ENCODE data around the gene NR1H2. TPM values are rescaled to one million over a fixed set of nuclear protein-coding genes. Genes with fewer than 3 reads are reported as not detected.

The NR1H2 gene
- total RNA-seq, 1 donor from 2014 or later, result 68.7 TPM

GRCh38 chr19:50401605-50402450, 25.6 kb downstream of the NR1H2 start:
- no peak for DNase-seq (ENCODE audit: low spot score)

DNA sequence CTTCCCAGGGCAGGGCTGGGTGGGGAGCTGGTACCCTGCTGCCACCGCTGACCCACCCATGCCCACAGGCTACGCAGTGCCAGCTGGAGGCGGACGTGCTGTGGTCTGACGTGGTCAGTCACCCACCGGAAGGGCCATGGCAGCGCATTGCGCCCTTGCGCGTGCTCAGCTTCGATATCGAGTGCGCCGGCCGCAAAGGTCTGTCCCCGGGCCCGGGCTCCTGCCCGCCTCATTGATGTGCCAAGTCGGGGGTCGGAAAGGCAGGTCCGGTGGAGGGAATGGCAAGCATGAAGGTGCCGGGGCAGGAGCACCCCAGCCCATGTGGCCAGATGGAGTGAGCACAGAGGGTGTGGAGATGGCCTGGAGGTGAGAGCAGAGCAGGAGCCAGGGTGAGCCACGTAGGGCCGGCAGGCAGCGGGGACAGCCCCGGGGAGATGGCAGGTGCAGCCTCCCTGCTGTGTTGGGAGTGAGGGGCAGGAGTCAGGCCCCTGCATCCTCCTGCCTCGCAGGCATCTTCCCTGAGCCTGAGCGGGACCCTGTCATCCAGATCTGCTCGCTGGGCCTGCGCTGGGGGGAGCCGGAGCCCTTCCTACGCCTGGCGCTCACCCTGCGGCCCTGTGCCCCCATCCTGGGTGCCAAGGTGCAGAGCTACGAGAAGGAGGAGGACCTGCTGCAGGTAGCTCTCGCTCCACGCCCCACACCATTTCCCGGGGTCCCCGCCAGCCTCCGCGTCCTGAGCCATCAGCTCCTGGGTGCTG, 26.5 kb downstream of the NR1H2 start:
- DNase-seq (ENCODE audit: low spot score), result no peak

- no peak for DNase-seq (ENCODE audit: low spot score)
Observed at GRCh38 chr19:50406156-50406820, 30.0 kb downstream of the NR1H2 start.

- no peak for DNase-seq (ENCODE audit: low spot score)
Observed at GRCh38 chr19:50406829-50407228, 30.6 kb downstream of the NR1H2 start.

GRCh38 chr19:50409347-50409746, 33.1 kb downstream of the NR1H2 start:
- DNase-seq (ENCODE audit: low spot score), result no peak

DNA sequence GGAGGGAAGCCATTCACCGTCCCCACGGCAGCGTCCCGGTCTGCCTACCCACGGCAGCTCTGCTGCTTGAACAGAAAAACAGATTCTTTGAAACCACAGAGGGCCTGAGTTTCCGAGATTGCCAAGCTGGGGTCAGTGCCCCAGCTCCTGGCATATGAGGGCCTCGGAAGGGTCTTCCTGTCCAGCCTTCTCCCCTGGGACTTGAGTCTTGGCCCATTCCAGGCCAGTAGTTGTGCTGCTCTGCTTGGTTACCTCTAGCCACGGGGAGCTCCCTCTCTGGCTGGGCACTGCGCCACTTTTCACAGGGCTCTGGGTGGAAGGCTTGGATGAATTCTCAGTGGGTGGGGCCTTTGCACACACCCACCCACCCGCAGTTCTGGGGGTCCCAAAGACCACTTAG, 33.9 kb downstream of the NR1H2 start:
- DNase-seq (ENCODE audit: low spot score), result no peak

GRCh38 chr19:50412419-50412818, 36.2 kb downstream of the NR1H2 start:
- DNase-seq (ENCODE audit: low spot score), result no peak

- no peak for DNase-seq (ENCODE audit: low spot score)
Observed at GRCh38 chr19:50413096-50413495, 36.8 kb downstream of the NR1H2 start.

GRCh38 chr19:50413531-50413930, 37.3 kb downstream of the NR1H2 start:
- no peak for DNase-seq (ENCODE audit: low spot score)

DNA sequence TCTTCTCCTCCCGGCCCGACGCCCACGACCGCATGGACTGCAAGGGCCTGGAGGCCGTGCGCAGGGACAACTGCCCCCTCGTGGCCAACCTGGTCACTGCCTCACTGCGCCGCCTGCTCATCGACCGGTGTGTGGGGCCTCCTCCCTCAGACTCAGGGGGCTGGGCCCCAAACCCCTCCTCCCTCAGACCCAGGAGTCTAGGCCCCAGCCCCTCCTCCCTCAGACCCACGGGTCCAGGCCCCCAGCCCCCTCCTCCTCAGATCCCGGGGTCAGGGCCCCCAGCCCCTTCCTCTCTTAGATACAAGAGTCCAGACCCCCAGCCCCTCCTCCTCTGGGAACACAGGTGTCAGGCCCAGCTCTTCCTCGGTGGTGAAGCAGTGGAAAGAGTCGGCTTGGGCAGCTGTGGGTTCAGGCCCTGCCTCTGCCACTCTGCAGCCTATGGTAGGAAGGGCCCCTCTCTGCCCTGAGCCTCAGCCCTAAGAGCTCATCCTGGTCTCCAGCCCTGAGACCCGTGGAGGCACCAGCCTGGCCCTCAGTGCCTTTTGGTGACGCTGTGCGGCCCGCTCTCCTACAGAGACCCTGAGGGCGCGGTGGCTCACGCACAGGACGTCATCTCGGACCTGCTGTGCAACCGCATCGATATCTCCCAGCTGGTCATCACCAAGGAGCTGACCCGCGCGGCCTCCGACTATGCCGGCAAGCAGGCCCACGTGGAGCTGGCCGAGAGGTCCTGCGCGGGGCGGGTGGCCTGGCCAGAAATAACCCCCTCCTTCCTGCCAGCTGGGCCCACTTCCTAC, 38.8 kb downstream of the NR1H2 start:
- no peak for DNase-seq (ENCODE audit: low spot score)

- DNase-seq (ENCODE audit: low spot score), result no peak
Observed at GRCh38 chr19:50415661-50416033, 39.4 kb downstream of the NR1H2 start.

DNA sequence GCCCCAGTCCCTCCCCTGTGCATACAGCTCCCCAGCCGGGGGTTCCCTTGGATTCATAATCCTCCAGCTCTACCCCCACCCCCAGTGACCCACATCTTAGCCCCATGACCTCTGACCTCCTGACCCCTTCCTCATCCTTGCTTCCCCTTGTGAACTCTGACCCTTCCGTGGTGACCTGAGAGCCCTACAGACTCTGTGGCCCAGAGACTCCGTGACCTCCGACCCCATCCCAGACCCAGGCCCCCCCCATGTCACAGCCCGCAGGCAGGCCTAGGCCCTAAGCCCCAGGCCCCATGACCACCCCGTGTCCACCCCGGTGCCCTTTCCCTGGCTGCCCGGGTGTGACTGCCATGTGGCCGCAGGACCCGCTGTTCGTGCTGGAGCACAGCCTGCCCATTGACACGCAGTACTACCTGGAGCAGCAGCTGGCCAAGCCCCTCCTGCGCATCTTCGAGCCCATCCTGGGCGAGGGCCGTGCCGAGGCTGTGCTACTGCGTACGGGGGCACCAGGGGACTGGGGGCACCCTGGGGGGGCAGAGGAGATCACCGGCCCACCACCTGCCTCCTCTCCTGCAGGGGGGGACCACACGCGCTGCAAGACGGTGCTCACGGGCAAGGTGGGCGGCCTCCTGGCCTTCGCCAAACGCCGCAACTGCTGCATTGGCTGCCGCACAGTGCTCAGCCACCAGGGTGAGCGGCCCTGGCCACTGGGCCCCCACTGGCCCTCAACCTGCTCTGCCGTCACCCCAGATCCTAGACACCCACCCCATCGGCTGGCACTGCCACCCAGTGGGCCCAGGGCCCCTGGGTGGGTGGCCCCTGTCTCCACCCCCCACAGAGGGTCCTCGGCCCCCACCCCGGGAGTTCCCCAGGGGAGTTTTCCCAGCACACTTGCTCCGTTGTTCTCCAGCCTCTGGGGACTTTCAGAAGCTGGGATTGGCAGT, 40.0 kb downstream of the NR1H2 start:
- DNase-seq (ENCODE audit: low spot score), result no peak

DNA sequence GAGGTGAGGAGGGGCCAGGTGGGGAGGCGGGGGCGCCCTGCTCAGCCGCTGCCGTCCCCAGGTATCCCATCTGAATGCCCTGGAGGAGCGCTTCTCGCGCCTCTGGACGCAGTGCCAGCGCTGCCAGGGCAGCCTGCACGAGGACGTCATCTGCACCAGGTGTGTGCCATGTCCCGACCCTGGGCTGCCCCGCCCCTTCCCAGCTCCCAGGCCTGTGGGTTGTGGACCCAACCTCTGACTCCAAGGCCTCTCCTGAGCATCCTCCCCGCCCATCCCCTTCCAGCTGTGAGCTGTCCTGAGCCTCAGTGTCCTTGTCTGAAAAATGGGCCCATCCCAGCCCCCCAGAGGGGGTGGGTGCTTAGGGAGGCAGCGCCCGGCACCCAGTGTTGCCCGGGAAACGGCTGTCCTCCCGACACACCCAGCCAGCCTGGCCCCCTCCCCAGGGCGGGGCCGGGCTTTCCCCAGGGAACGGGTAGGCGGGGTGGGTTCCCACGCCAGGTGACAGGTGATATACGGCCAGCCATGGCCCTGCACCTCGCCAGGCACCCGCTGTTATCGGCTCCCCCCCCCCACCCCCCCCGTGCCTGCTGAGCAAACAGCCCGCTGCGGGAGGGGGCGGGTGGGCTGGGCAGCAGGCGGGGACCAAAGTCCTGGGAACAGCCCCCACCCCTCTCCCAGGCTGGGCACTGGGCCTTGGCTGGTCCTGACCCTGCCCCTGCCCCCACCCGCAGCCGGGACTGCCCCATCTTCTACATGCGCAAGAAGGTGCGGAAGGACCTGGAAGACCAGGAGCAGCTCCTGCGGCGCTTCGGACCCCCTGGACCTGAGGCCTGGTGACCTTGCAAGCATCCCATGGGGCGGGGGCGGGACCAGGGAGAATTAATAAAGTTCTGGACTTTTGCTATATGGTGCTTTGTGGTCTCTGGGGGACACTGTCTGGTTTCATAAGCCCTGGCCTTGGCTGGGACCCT, 41.1 kb downstream of the NR1H2 start:
- no peak for DNase-seq (ENCODE audit: low spot score)

- DNase-seq (ENCODE audit: low spot score), result no peak
Observed at GRCh38 chr19:50418176-50419021, 42.1 kb downstream of the NR1H2 start, which contains the start of gene SPIB. SPIB (plus strand) TSS chr19:50418938; CDS start chr19:50418963, 25 bp downstream.

DNA sequence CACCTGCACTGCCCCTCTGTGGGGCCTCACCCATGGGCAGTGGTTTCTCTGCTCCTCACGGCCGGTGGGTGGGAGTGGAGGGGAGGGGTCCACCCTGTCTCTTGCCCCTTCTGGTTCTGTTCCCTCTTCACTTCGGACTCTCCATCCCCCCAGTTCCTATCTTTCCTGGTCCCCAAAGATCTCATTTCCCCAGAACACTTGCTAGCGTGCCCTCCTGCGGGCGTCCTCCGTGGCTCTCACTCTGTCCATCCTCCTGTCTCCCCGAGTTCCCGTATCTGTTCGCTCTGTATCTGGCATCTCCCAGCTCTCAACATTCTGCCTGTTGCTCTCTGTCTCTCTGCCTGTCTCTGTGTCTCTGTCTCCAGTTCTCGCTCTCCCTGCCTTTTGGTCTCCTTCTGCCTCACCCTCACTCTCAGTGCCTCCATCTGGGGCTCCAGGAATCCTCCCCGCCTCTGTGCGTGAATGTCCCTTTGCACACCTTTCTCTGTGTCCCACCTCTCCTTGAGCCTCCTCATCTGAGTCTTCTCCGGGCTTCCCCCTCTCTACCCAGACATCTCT, 42.8 kb downstream of the NR1H2 start:
- DNase-seq (ENCODE audit: low spot score), result no peak

DNA sequence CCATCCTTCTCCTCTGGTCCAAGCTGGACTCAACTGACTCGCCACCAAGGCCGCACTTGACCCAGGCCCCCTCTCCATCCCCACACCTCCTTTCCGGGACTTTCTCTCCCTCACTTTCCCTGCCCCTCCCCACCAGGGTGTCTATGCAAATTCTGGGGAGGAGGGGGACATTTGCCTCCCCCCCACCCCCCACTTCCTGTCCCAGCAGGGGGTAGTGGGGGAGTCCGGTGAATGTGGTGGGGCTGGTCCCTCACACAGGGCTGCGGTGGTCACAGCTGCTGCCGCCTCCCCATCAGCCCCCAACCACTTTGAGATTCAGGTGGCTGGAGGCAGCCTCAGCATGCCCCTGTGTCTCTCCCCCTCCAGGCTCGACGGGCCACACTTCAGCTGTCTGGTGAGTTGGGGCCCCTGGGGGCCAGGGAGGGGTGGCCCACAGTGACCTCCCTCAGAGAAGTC, 43.4 kb downstream of the NR1H2 start:
- no peak for DNase-seq (ENCODE audit: low spot score)

GRCh38 chr19:50420127-50420526, 43.9 kb downstream of the NR1H2 start:
- DNase-seq (ENCODE audit: low spot score), result no peak
